HepG2 (cell line): ENCODE measurements around the gene SLC25A36. TPM values are rescaled to one million over a fixed set of nuclear protein-coding genes. Genes with fewer than 3 reads are reported as not detected.
A peak's percentile ranks its signal among the peaks of the same experiment; 100 is the strongest.

Source experiments
- CCAR2 ChIP-seq: fragments of 200-400 bp; formaldehyde crosslinking; optimal IDR thresholded peaks from 2 replicates; pipeline ENCODE3; 2018; ENCODE audit warnings: low read depth, mild to moderate bottlenecking, low read length, moderate library complexity
- CSRNP2 ChIP-seq: sonication (generic); formaldehyde crosslinking; conservative IDR thresholded peaks from 2 replicates; pipeline ENCODE4 v1.8.0; 2022; ENCODE audit warnings: low read depth, missing genetic modification reagents
- DR1 ChIP-seq: sonication (generic); formaldehyde crosslinking; IDR thresholded peaks from 2 replicates; pipeline ENCODE4 v1.8.0; 2021; ENCODE audit warnings: mild to moderate bottlenecking, missing genetic modification reagents, inconsistent platforms
- HBP1 ChIP-seq: IDR thresholded peaks from 2 replicates; pipeline ENCODE4 v1.6.1; 2016; ENCODE audit warnings: low read depth, control low read depth
- HMG20B ChIP-seq: conservative IDR thresholded peaks from 2 replicates; pipeline ENCODE4 v1.6.1; 2016; ENCODE audit warnings: missing genetic modification reagents, missing compliant biosample characterization
- PLRG1 ChIP-seq: fragments of 450-650 bp; conservative IDR thresholded peaks from 2 replicates; pipeline ENCODE4 v1.6.1; 2016
- POLR2AphosphoS2 ChIP-seq: IDR thresholded peaks from 2 replicates; pipeline ENCODE4 v1.6.1; 2011; ENCODE audit warnings: low read depth, low read length, improper control_type of control experiment
- RAD21 ChIP-seq: fragments of 450-650 bp; formaldehyde crosslinking; IDR thresholded peaks from 2 replicates; pipeline ENCODE4 v1.5.0; 2020; ENCODE audit warnings: mild to moderate bottlenecking
- SP1 ChIP-seq, 2 experiments: fragments of 450-650 bp in 1 of 2; sonication (generic) in 1 of 2; formaldehyde crosslinking in 1 of 2; IDR thresholded peaks; 2 replicates each; pipeline versions ENCODE4 v1.4.0 to v1.6.1; 2016 to 2020; ENCODE audit warnings: missing genetic modification reagents in 1 of 2
- ZNF101 ChIP-seq: sonication (generic); formaldehyde crosslinking; IDR thresholded peaks from 2 replicates; pipeline ENCODE4 v1.4.0; 2020; ENCODE audit warnings: mild to moderate bottlenecking, low read depth, missing genetic modification reagents, borderline replicate concordance
- ZNF138 ChIP-seq: sonication (generic); formaldehyde crosslinking; IDR thresholded peaks from 2 replicates; pipeline ENCODE4 v1.5.0; 2020; ENCODE audit warnings: mild to moderate bottlenecking, low read depth, missing genetic modification reagents
- ZNF44 ChIP-seq: sonication (generic); formaldehyde crosslinking; IDR thresholded peaks from 2 replicates; pipeline ENCODE4 v1.5.1; 2020; ENCODE audit warnings: mild to moderate bottlenecking, missing genetic modification reagents
- ZNF496 ChIP-seq: sonication (generic); formaldehyde crosslinking; IDR thresholded peaks from 2 replicates; pipeline ENCODE4 v1.8.1; 2023; ENCODE audit warnings: mild to moderate bottlenecking, moderate library complexity, missing genetic modification reagents; ENCODE audit not compliant: insufficient replicate concordance
- ZNF501 ChIP-seq: sonication (generic); formaldehyde crosslinking; IDR thresholded peaks from 2 replicates; pipeline ENCODE4 v1.5.1; 2020; ENCODE audit warnings: mild to moderate bottlenecking, moderate library complexity, missing genetic modification reagents
- ZNF546 ChIP-seq: sonication (generic); formaldehyde crosslinking; conservative IDR thresholded peaks from 2 replicates; pipeline ENCODE4 v1.8.1; 2023; ENCODE audit warnings: mild to moderate bottlenecking, missing genetic modification reagents
- ZNF580 ChIP-seq: IDR thresholded peaks from 2 replicates; pipeline ENCODE4 v1.6.1; 2016; ENCODE audit warnings: low read depth, borderline replicate concordance
- ZNF609 ChIP-seq: sonication (generic); formaldehyde crosslinking; IDR thresholded peaks from 2 replicates; pipeline ENCODE4 v1.4.0; 2020; ENCODE audit warnings: mild to moderate bottlenecking, missing genetic modification reagents, borderline replicate concordance
- polyA plus RNA-seq, 8 experiments: library from polyadenylated mRNA; depleted of rRNA in 3 of 8; stranded (reverse) in 7 of 8; unstranded in 1 of 8; fragments of >200 nt; fragmentation: Illumina TruSeq in 4 of 8; extraction: Trizol in 4 of 8; gene quantifications; 2 replicates each; pipeline versions ENCODE4 v1.2.1 to v1.2.3, GENCODE V29; 2011 to 2016; ENCODE audit warnings: low read depth in 4 of 8, missing spikeins in 1 of 8, mixed read lengths in 1 of 8; ENCODE audit not compliant: insufficient read depth in 1 of 8
- total RNA-seq, 5 experiments: library from RNA; depleted of rRNA; stranded (reverse); fragments of >200 nt; fragmentation: Illumina TruSeq; extraction: Trizol; gene quantifications; 2 replicates each; pipeline ENCODE4 v1.2.3, GENCODE V29; 2016; ENCODE audit warnings: low read depth in 1 of 5
- TF ChIP-seq, protein P1 (sequence below): sonication (generic); formaldehyde crosslinking; IDR thresholded peaks from 2 replicates; pipeline ENCODE4 v1.5.0; 2020; ENCODE audit warnings: missing genetic modification reagents
- TF ChIP-seq, protein P2 (sequence below): sonication (generic); formaldehyde crosslinking; IDR thresholded peaks from 2 replicates; pipeline ENCODE4 v1.8.1; 2023; ENCODE audit warnings: mild to moderate bottlenecking, missing genetic modification reagents, borderline replicate concordance

Gene SLC25A36
- total and polyA plus RNA-seq, 2 of the 13 experiments (the other 11 are each of a cell fraction or from before 2014, with no cell fraction given): 30.6 to 85.6 TPM

GRCh38 chr3:140941434-140942220 lies at the start of gene SLC25A36 (continued):
- TF ChIP-seq CCAR2: no peak
- TF ChIP-seq, protein P1, sequence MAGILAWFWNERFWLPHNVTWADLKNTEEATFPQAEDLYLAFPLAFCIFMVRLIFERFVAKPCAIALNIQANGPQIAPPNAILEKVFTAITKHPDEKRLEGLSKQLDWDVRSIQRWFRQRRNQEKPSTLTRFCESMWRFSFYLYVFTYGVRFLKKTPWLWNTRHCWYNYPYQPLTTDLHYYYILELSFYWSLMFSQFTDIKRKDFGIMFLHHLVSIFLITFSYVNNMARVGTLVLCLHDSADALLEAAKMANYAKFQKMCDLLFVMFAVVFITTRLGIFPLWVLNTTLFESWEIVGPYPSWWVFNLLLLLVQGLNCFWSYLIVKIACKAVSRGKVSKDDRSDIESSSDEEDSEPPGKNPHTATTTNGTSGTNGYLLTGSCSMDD: no peak
- peak; percentile 95; the same call in 1 of the 2 replicates for TF ChIP-seq ZNF580
- no peak for TF ChIP-seq ZNF496
- TF ChIP-seq CSRNP2 (CRISPR knock-in tag): peak; percentile 88; the same call in 1 of the 2 replicates
- peak; percentile 74 for TF ChIP-seq ZNF501
- TF ChIP-seq PLRG1: no peak
- no peak for TF ChIP-seq ZNF101
- TF ChIP-seq, protein P2, sequence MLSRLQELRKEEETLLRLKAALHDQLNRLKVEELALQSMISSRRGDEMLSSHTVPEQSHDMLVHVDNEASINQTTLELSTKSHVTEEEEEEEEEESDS: peak; percentile 64; the same call in 1 of the 2 replicates
- peak; percentile 95 for TF ChIP-seq ZNF138 (CRISPR knock-in tag)
- TF ChIP-seq DR1 (CRISPR knock-in tag): peak; percentile 79
- TF ChIP-seq HBP1 (CRISPR knock-in tag): peak; percentile 96
- peak; percentile 74 for TF ChIP-seq ZNF546 (CRISPR knock-in tag)
- peak; percentile 51; the same call in 1 of the 2 replicates for TF ChIP-seq RAD21 (CRISPR knock-in tag)
- TF ChIP-seq HMG20B (CRISPR knock-in tag): peak; percentile 90
- peak; percentile 92 for TF ChIP-seq ZNF609
- TF ChIP-seq POLR2AphosphoS2: peak; percentile 71; the same call in 1 of the 2 replicates
- no peak for TF ChIP-seq SP1 (IDR thresholded peaks at IDR 0.05)
- peak; percentile 86 for TF ChIP-seq SP1 (CRISPR knock-in tag; IDR thresholded peaks at IDR 0.05)
- TF ChIP-seq ZNF44 (CRISPR knock-in tag): peak; percentile 93; the same call in 1 of the 2 replicates
